Measurements from ENCODE around the gene PRKAG1.

Gene PRKAG1

GRCh38 chr12:49030714-49031572 is 12.4 kb upstream of the PRKAG1 start:
- no peak for DNase-seq

DNA sequence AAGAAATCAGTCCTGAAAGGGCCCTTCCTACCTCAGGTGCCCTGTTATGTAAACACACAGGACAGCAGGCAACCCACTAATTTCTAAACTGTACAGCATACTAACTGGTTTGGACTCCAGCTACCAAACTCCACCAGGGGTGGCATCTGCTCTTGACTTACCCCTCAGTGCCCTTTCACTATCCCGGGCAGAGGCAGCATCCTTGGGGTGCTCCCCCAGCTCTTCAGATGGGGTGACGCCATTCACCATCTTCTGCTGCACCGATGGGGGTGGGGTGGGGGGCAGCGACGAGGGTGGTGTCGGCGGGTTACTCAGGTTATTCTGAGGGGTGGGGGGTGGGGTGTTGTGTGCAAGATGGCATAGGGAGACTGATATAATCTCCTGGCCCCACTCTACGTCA is 11.5 kb upstream of the PRKAG1 start:
- DNase-seq: no peak

- no peak for DNase-seq
Measured at GRCh38 chr12:49028666-49029275, 10.2 kb upstream of the PRKAG1 start.

GRCh38 chr12:49027846-49028555 is 9.4 kb upstream of the PRKAG1 start:
- no peak for DNase-seq

GRCh38 chr12:49026678-49027480 is 8.3 kb upstream of the PRKAG1 start:
- DNase-seq: no peak

GRCh38 chr12:49026101-49026500 is 7.5 kb upstream of the PRKAG1 start:
- no peak for DNase-seq

GRCh38 chr12:49025463-49025862 is 6.9 kb upstream of the PRKAG1 start:
- DNase-seq: no peak

GRCh38 chr12:49024543-49024942 is 6.0 kb upstream of the PRKAG1 start:
- no peak for DNase-seq

DNA sequence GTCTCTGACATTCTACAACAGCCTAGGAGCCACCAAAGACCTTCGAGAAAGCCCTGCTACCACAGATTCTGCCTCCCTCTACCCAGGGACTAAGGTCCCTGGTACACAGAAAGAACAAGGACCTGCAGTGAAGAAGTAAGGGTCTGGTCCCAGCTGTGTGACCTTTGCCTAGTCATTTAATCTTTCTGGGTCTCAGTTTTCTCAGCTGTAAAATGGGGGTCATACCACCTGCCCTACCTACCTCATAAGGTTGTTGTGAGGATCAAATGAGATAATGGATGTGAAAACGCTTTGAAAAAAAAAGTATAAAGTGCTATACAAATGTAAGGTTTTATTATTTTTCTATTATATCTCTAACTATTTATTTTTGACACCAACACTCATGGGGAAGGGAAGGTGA is 5.2 kb upstream of the PRKAG1 start:
- no peak for DNase-seq

DNA sequence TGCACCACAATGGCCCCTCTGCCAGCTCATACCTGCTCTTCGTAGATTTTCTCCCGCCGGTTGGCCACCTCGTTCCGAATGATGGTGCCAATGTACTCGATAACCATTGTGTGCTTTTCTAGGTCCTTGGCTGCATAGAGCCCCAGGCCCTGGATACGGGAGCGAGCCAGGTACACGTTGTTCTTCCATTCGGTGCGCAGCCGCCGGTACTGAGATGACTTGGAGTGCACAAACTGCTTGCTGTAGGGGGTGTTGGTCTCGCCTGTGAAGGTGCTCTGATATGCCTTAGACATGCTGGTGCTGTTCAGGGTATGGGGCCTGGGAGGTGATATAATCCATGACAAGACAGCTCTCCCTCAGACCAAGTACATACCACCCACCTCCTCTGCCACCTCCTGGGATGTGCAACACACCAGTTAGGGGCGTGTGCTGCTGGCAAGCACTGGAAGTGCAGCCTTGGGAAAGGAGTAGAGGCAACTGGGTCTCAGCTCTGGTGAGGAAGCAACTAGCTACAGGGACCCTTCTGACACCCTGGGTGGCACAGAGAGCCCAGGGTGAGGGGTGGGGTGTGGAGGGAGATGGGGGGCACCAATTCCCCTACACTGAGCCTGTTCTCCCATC is 4.1 kb upstream of the PRKAG1 start:
- DNase-seq: no peak

GRCh38 chr12:49021292-49021915 is 2.8 kb upstream of the PRKAG1 start:
- no peak for DNase-seq

- no peak for DNase-seq
Measured at GRCh38 chr12:49020441-49020840, 1.9 kb upstream of the PRKAG1 start.

DNA sequence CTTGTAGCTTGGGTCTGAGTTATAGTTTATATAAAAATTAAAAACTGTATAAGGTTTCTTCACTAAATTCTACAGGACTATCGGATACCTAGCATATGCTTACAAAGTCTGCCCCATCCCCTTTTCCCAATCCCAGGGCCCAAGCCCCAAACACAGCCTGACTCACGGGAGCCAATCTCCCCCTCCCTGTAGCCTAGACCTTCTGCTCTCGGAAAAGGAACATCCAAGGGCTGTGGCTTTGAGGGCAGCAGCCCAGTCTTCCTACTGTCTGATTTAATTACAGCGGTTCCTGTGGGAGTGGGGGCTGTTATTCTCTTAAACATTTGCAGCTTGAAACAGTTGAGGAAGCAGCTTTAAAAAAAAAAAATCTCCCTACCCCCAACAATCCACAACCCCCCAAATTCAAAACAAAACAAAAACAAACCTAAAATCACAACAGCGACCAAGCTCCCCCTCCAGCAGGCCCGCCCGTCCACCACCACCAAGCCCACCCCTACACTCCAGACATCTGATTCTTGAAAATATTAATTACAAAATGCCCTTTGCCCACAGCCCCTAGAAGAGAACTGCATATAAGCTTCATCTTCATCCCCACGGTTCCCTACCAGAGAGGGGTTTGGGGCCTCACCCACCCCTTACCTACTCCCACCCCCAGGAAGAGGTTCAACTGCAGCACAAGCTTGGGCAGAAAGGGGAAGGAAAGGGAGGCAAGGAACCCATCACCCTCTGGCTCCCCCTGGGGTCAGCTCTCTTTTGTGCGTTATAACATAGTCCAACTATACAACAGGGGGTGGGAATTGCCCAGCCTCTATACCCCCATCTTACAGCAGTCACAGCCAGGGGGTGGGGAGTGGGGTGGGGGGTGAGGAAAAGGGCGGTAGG is 1.1 kb upstream of the PRKAG1 start:
- DNase-seq: peak in 4 of 6 experiments; percentile 11 to 48 (median 16)

DNA sequence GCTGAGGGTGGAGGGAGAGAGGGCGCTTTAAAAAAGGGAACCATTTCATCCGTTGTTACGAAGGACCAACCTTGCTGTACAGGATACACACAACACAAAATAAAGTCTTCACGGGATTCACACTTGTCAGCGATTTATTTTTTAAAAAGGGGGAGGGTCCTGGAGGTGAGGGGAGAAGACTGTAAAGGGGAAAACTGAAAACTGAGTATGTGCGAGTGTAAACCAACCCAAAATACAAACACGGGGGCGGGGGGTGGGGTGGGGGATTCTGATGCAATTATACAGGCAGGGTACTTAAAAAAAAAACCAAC is 499 bp upstream of the PRKAG1 start:
- DNase-seq: no peak

DNA sequence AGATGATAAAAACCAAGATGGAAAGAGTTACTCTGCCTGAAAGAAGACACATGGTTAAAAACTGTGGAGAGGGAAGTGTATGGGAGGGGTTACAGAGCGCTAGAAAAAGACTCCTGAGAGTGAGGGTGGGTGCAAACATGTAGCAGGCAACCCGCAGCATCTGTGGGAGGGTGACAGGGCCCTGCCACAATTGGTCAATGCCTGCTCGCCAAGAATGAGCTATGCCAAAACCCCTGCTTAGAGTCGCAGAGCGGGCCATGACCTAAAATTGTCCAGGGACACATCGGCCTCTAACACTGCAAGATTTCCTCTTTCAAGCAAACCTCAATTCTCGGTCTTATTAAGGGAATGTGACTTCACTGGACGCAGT is 700 bp downstream of the PRKAG1 start:
- peak in 1 of 6 experiments; percentile 38 for DNase-seq

DNA sequence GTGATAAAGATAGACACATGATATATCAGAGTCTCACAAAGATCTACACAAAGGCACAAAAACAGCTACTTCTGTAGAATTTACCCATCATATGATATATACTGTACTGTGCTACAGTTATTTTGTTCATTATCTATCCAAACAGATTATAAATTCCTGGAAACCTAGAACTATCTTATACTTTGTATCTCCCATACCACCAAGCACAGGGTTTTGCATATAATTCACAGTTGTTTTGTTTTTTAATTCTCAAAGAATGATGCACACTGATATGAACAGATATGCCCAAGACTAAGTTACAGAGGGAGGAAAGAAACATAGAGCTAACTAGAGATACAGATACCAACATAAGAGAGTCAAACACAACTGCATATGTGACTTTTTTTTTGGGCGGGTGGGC is 3.4 kb downstream of the PRKAG1 start:
- DNase-seq: no peak

DNA sequence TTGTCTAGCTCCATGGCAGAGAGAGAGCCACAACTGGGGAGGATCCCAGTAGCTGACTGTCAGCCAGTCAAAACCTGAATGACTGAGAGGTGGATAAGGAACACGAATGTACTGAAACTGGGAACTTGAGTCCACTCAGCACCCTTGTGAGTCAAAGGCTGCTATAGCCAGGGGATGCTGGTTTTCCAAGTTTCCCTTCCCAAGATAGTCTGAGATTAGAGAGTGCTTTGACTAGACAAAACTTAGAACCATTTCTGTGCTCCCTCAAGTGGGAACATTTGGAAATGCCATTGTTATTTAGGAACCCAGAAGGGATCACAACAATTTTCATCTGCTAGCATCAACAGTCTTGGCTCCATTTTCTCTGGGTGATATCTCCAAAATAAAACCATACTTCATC is 4.0 kb downstream of the PRKAG1 start:
- DNase-seq: no peak

GRCh38 chr12:49013428-49013827 is 5.1 kb downstream of the PRKAG1 start:
- DNase-seq: no peak

DNA sequence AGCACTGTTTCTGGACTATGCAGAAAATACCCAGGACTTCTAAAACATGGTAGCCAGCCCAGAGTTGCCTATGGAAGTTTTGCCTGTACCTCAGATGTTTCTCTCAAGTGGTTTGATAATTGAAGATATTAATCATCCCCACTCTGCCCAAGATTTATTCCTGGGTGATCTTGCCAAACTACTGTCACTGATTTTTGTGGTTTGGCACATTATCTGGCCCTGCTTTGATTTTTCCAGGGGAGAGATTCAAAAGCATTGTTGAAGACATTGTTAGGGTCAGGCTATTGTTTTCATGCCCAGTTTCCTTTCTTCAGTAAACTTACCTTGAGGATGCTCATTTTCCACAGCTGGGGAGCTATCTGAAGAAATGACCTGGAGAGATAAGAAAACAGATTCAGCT is 5.8 kb downstream of the PRKAG1 start:
- DNase-seq: no peak

- no peak for DNase-seq
Measured at GRCh38 chr12:49010092-49010668, 8.4 kb downstream of the PRKAG1 start.

DNA sequence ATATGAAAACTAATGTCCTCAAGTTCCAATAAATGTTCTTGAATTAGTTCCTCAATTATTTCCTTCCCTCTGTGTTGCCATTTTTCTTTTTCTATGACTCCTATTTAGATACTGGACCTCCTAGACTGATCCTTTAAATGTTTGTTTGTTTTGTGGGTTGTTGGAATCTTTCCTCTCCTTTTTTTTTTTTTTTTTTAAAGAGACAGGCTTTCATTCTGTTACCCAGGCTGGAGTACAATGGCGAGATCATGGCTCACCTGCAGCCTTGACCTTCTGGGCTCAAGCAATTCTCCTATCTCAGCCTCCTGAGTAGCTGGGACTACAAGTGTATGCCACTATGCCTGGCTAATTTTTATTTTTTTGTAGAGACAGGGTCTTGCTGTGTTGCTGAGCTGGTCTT is 9.6 kb downstream of the PRKAG1 start:
- no peak for DNase-seq

All from stimulated activated naive CD4-positive, alpha-beta T cell (primary cell).